Caco-2 (cell line): ENCODE data around the gene MAST4. TPM values are rescaled to one million over a fixed set of nuclear protein-coding genes. Genes with fewer than 3 reads are reported as not detected.
A peak's percentile ranks its signal among the peaks of the same experiment; 100 is the strongest.

Experiments used
- BruUV-seq: library from RNA; stranded (reverse); fragments of 400-500 nt; replicated peaks from 2 replicates; lab custom pipeline; 2021; lab: Mats Ljungman, UMichigan
- CTCF ChIA-PET: fragments of 300-600 bp; sonication (Branson Sonifier 250); formaldehyde crosslinking; loops from one replicate; lab custom pipeline; 2022; ENCODE audit warnings: antibody characterized with exemption; lab: Charles Lee
- POLR2A ChIA-PET: fragments of 300-600 bp; sonication (Branson Sonifier 250); formaldehyde crosslinking; loops from one replicate; lab custom pipeline; 2022; ENCODE audit warnings: antibody characterized with exemption; lab: Charles Lee
- DNase-seq, 2 experiments: peaks; one replicate each; pipeline versions ENCODE4 v3.0.0 to v3.0.0-alpha.2; 2020 to 2022
- H3K27me3 ChIP-seq: replicated peaks from 2 replicates; pipeline ENCODE4 v1.6.0; 2011; ENCODE audit warnings: low read length; ENCODE audit not compliant: control insufficient read depth, insufficient read depth
- H3K36me3 ChIP-seq: 2 replicates; pipeline ENCODE4 v1.5.1; 2011; ENCODE audit warnings: low read length; ENCODE audit not compliant: control insufficient read depth, insufficient read depth
- H3K4me1 ChIP-seq: fragments of 250-450 bp; sonication (Bioruptor Pico); 2 replicates; pipeline ENCODE4 v1.5.1; 2020; ENCODE audit warnings: mild to moderate bottlenecking
- H3K4me3 ChIP-seq: 2 replicates; pipeline ENCODE4 v1.5.1; 2011; ENCODE audit warnings: low read depth, mild to moderate bottlenecking, control low read depth, low read length
- H3K9me3 ChIP-seq: fragments of 250-450 bp; sonication (Bioruptor Pico); 2 replicates; pipeline ENCODE4 v1.5.1; 2020; ENCODE audit warnings: mild to moderate bottlenecking, moderate library complexity
- H3K27ac Mint-ChIP-seq: one replicate; pipeline ENCODE4 v1.8.0; 2022; ENCODE audit warnings: mixed read lengths; ENCODE audit not compliant: unreplicated experiment
- H3K27me3 Mint-ChIP-seq: one replicate; pipeline ENCODE4 v1.8.0; 2022; ENCODE audit warnings: mixed read lengths; ENCODE audit not compliant: insufficient read depth, unreplicated experiment
- H3K36me3 Mint-ChIP-seq: one replicate; pipeline ENCODE4 v1.8.0; 2022; ENCODE audit warnings: mild to moderate bottlenecking, mixed read lengths; ENCODE audit not compliant: insufficient read depth, unreplicated experiment
- H3K4me1 Mint-ChIP-seq: one replicate; pipeline ENCODE4 v1.8.0; 2022; ENCODE audit warnings: low read depth, mixed read lengths; ENCODE audit not compliant: unreplicated experiment
- H3K4me3 Mint-ChIP-seq: one replicate; pipeline ENCODE4 v1.8.0; 2022; ENCODE audit warnings: mild to moderate bottlenecking, moderate library complexity, mixed read lengths; ENCODE audit not compliant: unreplicated experiment
- H3K9me3 Mint-ChIP-seq: one replicate; pipeline ENCODE4 v1.8.0; 2022; ENCODE audit warnings: mixed read lengths; ENCODE audit not compliant: unreplicated experiment
- CTCF ChIP-seq, 2 experiments: fragments of 200-600 bp in 1 of 2; IDR thresholded peaks; 1 replicate in 1 of 2; 2 replicates in 1 of 2; pipeline versions ENCODE4 v1.5.1 to v1.8.0; 2011 to 2022; ENCODE audit warnings: antibody characterized with exemption in 1 of 2, control low read depth in 1 of 2, inconsistent platforms in 1 of 2, low read depth in 1 of 2, low read length in 1 of 2, mild to moderate bottlenecking in 1 of 2, moderate library complexity in 1 of 2; ENCODE audit not compliant: insufficient read depth in 1 of 2, severe bottlenecking in 1 of 2, unreplicated experiment in 1 of 2
- intact Hi-C: fragments of 100-400 bp; cut with micrococcal nuclease; formaldehyde crosslinking; loops from one replicate; pipeline ENCODE4 v1.10.0; 2022; ENCODE audit not compliant: unreplicated experiment
- total RNA-seq: library from RNA; stranded (reverse); gene quantifications from 2 replicates; pipeline ENCODE4 v1.2.3, GENCODE V29; 2022

MAST4 gene
- total RNA-seq, 1 experiment from 2014 or later, result 17.8 TPM

DNA sequence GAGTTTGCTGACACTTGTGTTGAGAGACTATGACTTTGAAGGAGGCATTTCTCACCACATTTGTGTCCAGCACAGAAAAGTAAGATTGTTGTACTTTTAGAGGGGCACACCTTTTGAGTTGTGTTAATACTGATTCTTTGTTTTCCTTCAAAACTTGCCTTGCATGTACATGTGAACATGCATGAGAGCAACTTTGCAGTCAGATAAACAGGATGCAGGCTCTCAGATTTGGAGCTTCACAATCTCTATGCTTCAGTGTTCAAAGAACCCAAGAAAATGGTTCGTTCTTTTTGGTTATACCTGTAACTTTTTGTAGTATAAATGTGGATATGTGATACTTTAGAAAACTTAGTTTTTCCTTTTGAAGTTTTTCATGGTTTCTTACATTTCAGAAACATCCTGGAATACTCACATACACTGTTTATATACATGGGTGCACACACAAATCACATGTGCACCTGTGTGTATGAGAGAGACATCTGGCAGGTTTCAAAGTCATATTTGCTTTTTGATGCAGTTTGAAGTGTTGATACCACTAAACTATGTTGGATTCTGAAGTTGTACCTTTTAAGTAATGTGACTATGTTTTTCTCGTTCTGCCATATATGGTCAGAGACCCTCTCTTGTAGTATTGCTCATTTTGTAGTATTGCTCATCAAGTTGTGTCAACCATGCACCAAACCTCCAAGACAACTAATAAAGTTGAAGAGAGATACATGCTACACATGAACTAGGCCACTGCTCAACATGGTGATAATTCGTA, 409.7 kb downstream of the MAST4 start:
- DNase-seq, result no peak
- Histone ChIP-seq H3K4me1 (peaks cover 49% of the 10 kb centered on the region), H3K9me3 (no peaks in the 10 kb centered on the region), H3K36me3 (no peaks in the 10 kb centered on the region), H3K4me3 (peak overlapping the region; percentile 51), H3K27me3 (no peaks in the 10 kb centered on the region)
- TF ChIP-seq CTCF (IDR thresholded peaks at IDR 0.05; ENCODE audit: insufficient read depth in 1 of 2, low read depth in 1 of 2, low read length in 1 of 2, severe bottlenecking in 1 of 2, unreplicated experiment in 1 of 2), result no peak
- no TSS peak for BruUV-seq
- peaks cover 51% of the 10 kb centered on the region for H3K4me1 Mint-ChIP-seq
- peak overlapping the region; percentile 97 for H3K4me3 Mint-ChIP-seq
- H3K27me3 Mint-ChIP-seq, result no peaks in the 10 kb centered on the region
- no peaks in the 10 kb centered on the region for H3K9me3 Mint-ChIP-seq
- intact Hi-C loops, result loop anchor here (2.0 kb wide), 1 partner anchor 45 kb away; no protein-coding TSS in a partner anchor
- ChIA-PET POLR2A (interaction anchor here (1.6 kb wide), 1 partner anchor 11 kb away, joined by 3 read pairs; no protein-coding TSS in a partner anchor), CTCF (no interaction called here)
- H3K36me3 Mint-ChIP-seq, result peaks cover 7% of the 10 kb centered on the region
- no peak overlapping the region for H3K27ac Mint-ChIP-seq

DNA sequence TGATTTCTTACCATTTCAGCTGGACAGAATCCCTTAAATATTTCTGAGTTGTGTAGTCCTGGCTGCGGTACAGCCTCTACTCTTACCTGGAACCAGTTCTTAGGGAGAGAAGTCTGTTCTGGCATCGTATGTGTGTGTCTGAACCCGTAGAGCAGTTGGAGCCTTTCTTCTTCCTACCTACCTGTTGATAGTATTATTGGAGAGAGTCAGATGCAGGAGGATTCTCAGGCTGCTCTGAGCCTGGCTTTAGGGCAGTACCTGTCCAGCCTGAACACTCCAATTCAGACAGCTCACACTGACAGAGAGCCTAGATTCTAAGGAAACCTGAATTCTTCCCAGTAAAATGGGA, 410.3 kb downstream of the MAST4 start:
- Mint-ChIP-seq H3K36me3 (peaks cover 7% of the 10 kb centered on the region), H3K4me1 (peaks cover 51% of the 10 kb centered on the region), H3K4me3 (peak overlapping the region; percentile 97), H3K27me3 (no peaks in the 10 kb centered on the region), H3K27ac (no peak overlapping the region), H3K9me3 (no peaks in the 10 kb centered on the region)
- DNase-seq, result no peak
- POLR2A ChIA-PET, result no interaction called here
- H3K9me3 ChIP-seq, result no peaks in the 10 kb centered on the region
- no peak for TF ChIP-seq CTCF (IDR thresholded peaks at IDR 0.05; ENCODE audit: insufficient read depth in 1 of 2, low read depth in 1 of 2, low read length in 1 of 2, severe bottlenecking in 1 of 2, unreplicated experiment in 1 of 2)
- intact Hi-C loops, result no loop called here
- H3K27me3 ChIP-seq, result no peaks in the 10 kb centered on the region
- H3K36me3 ChIP-seq, result no peaks in the 10 kb centered on the region; the same call in 1 of the 2 replicates
- H3K4me3 ChIP-seq, result no peak overlapping the region
- CTCF ChIA-PET, result no interaction called here
- peaks cover 49% of the 10 kb centered on the region for H3K4me1 ChIP-seq
- no TSS peak for BruUV-seq

DNA sequence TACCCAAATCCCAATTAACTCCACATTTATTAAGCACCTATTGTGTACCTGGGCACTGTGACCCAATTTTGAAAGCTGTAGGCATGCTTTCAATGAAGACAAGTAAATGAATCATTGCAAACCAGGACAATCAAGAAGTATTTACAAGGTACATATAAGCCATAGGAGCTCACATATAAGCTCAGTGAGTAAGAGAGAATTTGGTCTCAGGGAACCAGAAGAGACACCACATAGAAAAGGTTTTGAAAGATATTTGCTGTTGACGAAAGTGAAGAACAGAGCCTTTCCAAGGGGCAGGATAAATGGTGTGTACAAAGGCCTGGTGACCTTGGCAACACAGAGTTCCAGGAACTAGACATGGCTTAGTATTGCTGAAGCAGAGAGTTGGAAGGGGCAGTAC, 412.8 kb downstream of the MAST4 start:
- Mint-ChIP-seq H3K9me3 (no peaks in the 10 kb centered on the region), H3K36me3 (peaks cover 7% of the 10 kb centered on the region), H3K27ac (no peak overlapping the region), H3K27me3 (no peaks in the 10 kb centered on the region), H3K4me1 (peaks cover 51% of the 10 kb centered on the region), H3K4me3 (no peak overlapping the region)
- no peak for DNase-seq
- no peaks in the 10 kb centered on the region for H3K27me3 ChIP-seq
- H3K4me3 ChIP-seq, result no peak overlapping the region
- no peaks in the 10 kb centered on the region; the same call in 1 of the 2 replicates for H3K36me3 ChIP-seq
- BruUV-seq, result no TSS peak
- H3K9me3 ChIP-seq, result no peaks in the 10 kb centered on the region
- intact Hi-C loops, result no loop called here
- H3K4me1 ChIP-seq, result peaks cover 61% of the 10 kb centered on the region
- ChIA-PET CTCF (no interaction called here), POLR2A (no interaction called here)
- no peak for TF ChIP-seq CTCF (IDR thresholded peaks at IDR 0.05; ENCODE audit: insufficient read depth in 1 of 2, low read depth in 1 of 2, low read length in 1 of 2, severe bottlenecking in 1 of 2, unreplicated experiment in 1 of 2)
